Measurements from ENCODE around the gene CSE1L. TPM values are rescaled to one million over a fixed set of nuclear protein-coding genes. Genes with fewer than 3 reads are reported as not detected.

The CSE1L gene
- total RNA-seq, 2 experiments from 2014 or later: 115 TPM

DNA sequence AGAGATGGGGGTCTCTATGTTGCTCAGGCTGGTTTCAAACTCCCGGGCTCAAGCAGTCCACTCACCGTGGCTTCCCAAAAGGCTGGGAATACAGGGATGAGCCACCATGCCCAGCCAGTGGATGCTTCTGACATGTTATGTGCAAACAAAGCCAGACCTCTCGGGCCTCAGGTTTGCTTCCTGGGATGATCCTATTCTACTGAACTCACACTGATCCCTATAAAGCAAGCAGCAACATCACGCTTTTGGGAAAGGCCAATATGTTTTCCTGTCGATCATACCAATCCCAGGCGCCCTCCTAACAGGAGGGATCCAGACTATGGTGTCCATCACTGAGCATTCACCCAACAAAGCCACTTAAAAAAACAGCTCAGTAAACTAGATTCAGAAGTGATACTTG lies 60.2 kb downstream of the CSE1L start:
- H3K36me3 Mint-ChIP-seq (ENCODE audit: low read depth): peaks cover 47% of the 10 kb centered on the region
- no peaks in the 10 kb centered on the region for H3K27me3 Mint-ChIP-seq
- no peaks in the 10 kb centered on the region for H3K4me1 Mint-ChIP-seq (ENCODE audit: low read depth)
- POLR2A ChIA-PET: interaction anchor here (1.2 kb wide), 1 partner anchor 60 kb away, joined by 3 read pairs; the partner anchor contains the start of gene CSE1L
- no peak overlapping the region for H3K27ac Mint-ChIP-seq
- H3K4me3 Mint-ChIP-seq: no peak overlapping the region
- H3K9me3 Mint-ChIP-seq: no peaks in the 10 kb centered on the region
- ATAC-seq (no peak), DNase-seq (no peak)
- TF ChIP-seq, protein P1, sequence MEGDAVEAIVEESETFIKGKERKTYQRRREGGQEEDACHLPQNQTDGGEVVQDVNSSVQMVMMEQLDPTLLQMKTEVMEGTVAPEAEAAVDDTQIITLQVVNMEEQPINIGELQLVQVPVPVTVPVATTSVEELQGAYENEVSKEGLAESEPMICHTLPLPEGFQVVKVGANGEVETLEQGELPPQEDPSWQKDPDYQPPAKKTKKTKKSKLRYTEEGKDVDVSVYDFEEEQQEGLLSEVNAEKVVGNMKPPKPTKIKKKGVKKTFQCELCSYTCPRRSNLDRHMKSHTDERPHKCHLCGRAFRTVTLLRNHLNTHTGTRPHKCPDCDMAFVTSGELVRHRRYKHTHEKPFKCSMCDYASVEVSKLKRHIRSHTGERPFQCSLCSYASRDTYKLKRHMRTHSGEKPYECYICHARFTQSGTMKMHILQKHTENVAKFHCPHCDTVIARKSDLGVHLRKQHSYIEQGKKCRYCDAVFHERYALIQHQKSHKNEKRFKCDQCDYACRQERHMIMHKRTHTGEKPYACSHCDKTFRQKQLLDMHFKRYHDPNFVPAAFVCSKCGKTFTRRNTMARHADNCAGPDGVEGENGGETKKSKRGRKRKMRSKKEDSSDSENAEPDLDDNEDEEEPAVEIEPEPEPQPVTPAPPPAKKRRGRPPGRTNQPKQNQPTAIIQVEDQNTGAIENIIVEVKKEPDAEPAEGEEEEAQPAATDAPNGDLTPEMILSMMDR (IDR thresholded peaks at IDR 0.05): no peak
- CTCF ChIA-PET: no interaction called here
- intact Hi-C loops (cut with micrococcal nuclease): no loop called here

DNA sequence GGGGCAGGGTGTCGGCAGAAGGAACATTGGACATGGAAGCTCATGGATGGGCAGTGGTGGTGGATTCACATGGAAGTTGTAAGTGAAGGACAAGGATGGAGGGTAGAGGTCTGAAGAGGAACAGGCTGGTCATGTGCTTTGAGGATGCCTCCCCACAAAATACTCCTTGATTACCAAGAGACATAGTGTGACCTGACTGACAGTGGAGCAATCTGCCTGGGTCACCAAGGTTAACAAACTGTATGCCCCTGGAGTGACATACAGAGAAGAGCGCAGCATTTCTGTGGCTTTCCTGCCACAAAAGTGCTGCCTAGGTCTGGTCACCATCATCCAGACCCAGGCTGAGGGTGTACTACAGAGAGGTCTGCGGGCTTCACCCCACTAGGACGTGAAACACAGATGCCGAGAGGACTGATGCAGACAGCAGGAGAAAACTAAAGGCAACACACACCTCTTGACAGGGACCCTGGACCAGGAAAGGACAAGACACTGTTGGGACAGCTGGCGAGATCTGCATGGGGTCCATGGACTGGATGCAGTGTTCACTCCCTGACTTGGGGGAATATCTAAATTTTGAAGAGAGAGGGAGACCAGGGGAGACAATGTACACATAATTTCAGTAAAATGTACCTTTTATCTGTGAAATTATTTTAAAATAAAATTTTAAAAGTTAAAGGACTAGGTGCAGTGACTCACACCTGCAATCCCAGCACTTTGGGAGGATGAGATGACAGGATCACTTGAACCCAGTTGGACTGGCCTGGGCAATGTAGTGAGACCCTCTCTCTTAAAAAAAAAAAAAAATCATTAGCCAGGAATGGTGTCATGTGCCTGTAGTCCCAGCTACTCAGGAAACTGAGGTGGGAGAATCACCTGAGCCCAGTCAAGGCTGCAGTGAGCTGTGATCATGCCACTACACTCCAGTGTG lies 64.9 kb downstream of the CSE1L start:
- Mint-ChIP-seq H3K9me3 (no peaks in the 10 kb centered on the region), H3K4me1 (ENCODE audit: low read depth) (no peaks in the 10 kb centered on the region), H3K4me3 (no peak overlapping the region), H3K27ac (no peak overlapping the region), H3K27me3 (no peaks in the 10 kb centered on the region), H3K36me3 (ENCODE audit: low read depth) (peaks cover 33% of the 10 kb centered on the region)
- DNase-seq (no peak), ATAC-seq (no peak)
- TF ChIP-seq, protein P1 (IDR thresholded peaks at IDR 0.05): no peak
- POLR2A ChIA-PET: interaction anchor here (0.6 to 1.4 kb wide), 2 partner anchors 9 to 197 kb away, joined by 3 to 4 read pairs; no protein-coding TSS in a partner anchor
- CTCF ChIA-PET: no interaction called here
- intact Hi-C loops (cut with micrococcal nuclease): no loop called here

DNA sequence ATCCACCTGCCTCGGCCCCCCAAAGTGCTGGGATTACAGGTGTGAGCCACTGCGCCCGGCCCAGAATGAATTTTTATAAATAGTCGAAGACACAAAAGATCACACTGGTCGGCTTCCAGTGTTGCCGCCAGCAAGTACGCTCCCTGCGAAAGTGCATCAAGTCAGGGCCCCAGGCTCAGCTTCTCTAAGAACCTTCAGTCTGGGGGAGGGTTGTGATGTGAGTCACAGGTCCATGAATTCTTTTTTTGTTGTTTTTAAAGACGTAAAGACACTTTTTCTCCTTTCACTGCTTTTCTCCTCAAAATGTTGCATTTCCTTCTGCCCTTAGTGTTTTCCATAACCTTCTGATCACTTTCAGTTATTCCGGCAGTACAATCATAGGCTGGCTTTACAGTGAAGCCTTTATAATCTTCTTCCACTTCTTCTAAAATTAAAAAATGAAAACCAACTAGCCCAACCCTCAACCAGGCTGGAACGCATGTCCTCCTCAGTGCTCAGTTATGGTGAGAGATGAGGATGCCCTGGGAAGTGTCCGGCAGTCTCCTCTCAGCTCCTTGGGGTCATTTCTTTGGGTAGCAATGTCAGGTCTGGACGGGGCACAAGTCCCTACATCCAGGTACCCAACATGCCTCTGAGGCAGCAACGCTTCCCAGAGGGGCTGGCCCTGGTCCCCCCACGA lies 66.6 kb downstream of the CSE1L start:
- H3K4me3 Mint-ChIP-seq: no peak overlapping the region
- DNase-seq (no peak), ATAC-seq (no peak)
- CTCF ChIA-PET: no interaction called here
- no peaks in the 10 kb centered on the region for H3K27me3 Mint-ChIP-seq
- no peaks in the 10 kb centered on the region for H3K9me3 Mint-ChIP-seq
- POLR2A ChIA-PET: interaction anchor here (1.4 kb wide), 1 partner anchor 11 kb away, joined by 4 read pairs; no protein-coding TSS in a partner anchor
- no peaks in the 10 kb centered on the region for H3K4me1 Mint-ChIP-seq (ENCODE audit: low read depth)
- TF ChIP-seq, protein P1 (IDR thresholded peaks at IDR 0.05): no peak
- intact Hi-C loops (cut with micrococcal nuclease): no loop called here
- H3K36me3 Mint-ChIP-seq (ENCODE audit: low read depth): peaks cover 48% of the 10 kb centered on the region
- peak overlapping the region; percentile 22 for H3K27ac Mint-ChIP-seq

DNA sequence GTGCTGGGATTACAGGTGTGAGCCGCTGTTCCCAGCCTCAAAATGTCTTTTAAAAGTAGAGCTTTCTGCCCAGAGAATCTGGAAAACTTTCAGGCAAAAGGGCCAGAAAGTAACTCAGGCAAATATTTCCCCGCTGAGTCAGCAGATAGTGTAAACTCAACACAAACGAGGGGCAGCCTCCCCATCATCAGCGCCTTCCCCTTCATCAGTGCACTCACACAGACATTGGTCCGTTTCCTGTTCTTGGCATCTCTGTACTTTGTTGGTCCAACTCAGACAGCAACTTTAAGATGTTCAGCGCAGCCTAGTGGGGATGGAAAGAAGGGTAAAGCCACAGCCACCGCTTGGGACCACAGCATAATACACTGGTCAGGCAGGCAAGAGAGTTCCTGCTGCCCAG lies 69.5 kb downstream of the CSE1L start:
- H3K27me3 Mint-ChIP-seq: no peaks in the 10 kb centered on the region
- peaks cover 62% of the 10 kb centered on the region for H3K36me3 Mint-ChIP-seq (ENCODE audit: low read depth)
- intact Hi-C loops (cut with micrococcal nuclease): no loop called here
- ATAC-seq (no peak), DNase-seq (no peak)
- POLR2A ChIA-PET: no interaction called here
- TF ChIP-seq, protein P1 (IDR thresholded peaks at IDR 0.05): no peak
- no peak overlapping the region for H3K4me3 Mint-ChIP-seq
- H3K9me3 Mint-ChIP-seq: no peaks in the 10 kb centered on the region
- H3K27ac Mint-ChIP-seq: no peak overlapping the region
- CTCF ChIA-PET: no interaction called here
- no peaks in the 10 kb centered on the region for H3K4me1 Mint-ChIP-seq (ENCODE audit: low read depth)
